DND-41 (cell line): Measurements from ENCODE around the gene BEX3.
"Not testable (repeated sequence)": the region's sequence is repeated elsewhere in the genome, so short reads cannot be mapped to it uniquely, and the experiment has no call there.

Experiments
- ATAC-seq: fragments of 200-7000 bp; cut with Tn5 transposase; 3 replicates; pipeline ENCODE4 v1.9.1; 2021; ENCODE audit warnings: low read depth; ENCODE audit not compliant: insufficient read depth
- DNase-seq: peaks from one replicate; pipeline ENCODE4 v3.0.0-alpha.2; 2020
- H2AFZ ChIP-seq: 2 replicates; pipeline ENCODE4 v1.6.0; 2012; ENCODE audit warnings: low read depth, low read length
- H3K27ac ChIP-seq: 2 replicates; pipeline ENCODE4 v1.5.1; 2012; ENCODE audit warnings: low read length, inconsistent platforms
- H3K27me3 ChIP-seq: fragments of 200-600 bp; sonication (generic); 2 replicates; pipeline ENCODE4 v1.6.0; 2012; ENCODE audit warnings: low read length, mild to moderate bottlenecking, inconsistent platforms; ENCODE audit not compliant: insufficient read depth, poor library complexity
- H3K36me3 ChIP-seq: 2 replicates; pipeline ENCODE4 v1.5.1; 2012; ENCODE audit warnings: low read length, inconsistent platforms; ENCODE audit not compliant: insufficient read depth
- H3K4me1 ChIP-seq: 2 replicates; pipeline ENCODE4 v1.5.1; 2012; ENCODE audit warnings: mild to moderate bottlenecking, low read length; ENCODE audit not compliant: insufficient read depth
- H3K4me2 ChIP-seq: 2 replicates; pipeline ENCODE4 v1.6.0; 2012; ENCODE audit warnings: mild to moderate bottlenecking, moderate library complexity, low read length, inconsistent platforms; ENCODE audit not compliant: insufficient read depth
- H3K4me3 ChIP-seq, 2 experiments: fragments of 200-600 bp in 1 of 2; shearing (Covaris generic) in 1 of 2; 2 replicates each; pipeline ENCODE4 v1.5.1; 2012 to 2016; ENCODE audit warnings: inconsistent platforms in 2 of 2, low read length in 2 of 2, mild to moderate bottlenecking in 2 of 2, low read depth in 1 of 2, moderate library complexity in 1 of 2
- H3K79me2 ChIP-seq: 2 replicates; pipeline ENCODE4 v1.6.0; 2012; ENCODE audit warnings: low read length, inconsistent platforms; ENCODE audit not compliant: insufficient read depth
- H3K9ac ChIP-seq: 2 replicates; pipeline ENCODE4 v1.6.0; 2012; ENCODE audit warnings: low read depth, mild to moderate bottlenecking, inconsistent platforms, low read length, moderate library complexity
- H3K9me3 ChIP-seq: 2 replicates; pipeline ENCODE4 v1.5.1; 2012; ENCODE audit warnings: low read length, moderate library complexity, mild to moderate bottlenecking, inconsistent platforms; ENCODE audit not compliant: insufficient read depth, severe bottlenecking
- H4K20me1 ChIP-seq: 2 replicates; pipeline ENCODE4 v1.6.0; 2012; ENCODE audit warnings: low read length; ENCODE audit not compliant: insufficient read depth
- EZH2 ChIP-seq: IDR thresholded peaks from 3 replicates; pipeline ENCODE4 v1.6.1; 2012; ENCODE audit warnings: borderline replicate concordance, low read depth, mild to moderate bottlenecking, moderate library complexity, low read length, inconsistent platforms; ENCODE audit not compliant: severe bottlenecking
- TF ChIP-seq, protein P1 (sequence below): IDR thresholded peaks from 2 replicates; pipeline ENCODE4 v1.5.1; 2012; ENCODE audit warnings: borderline replicate concordance, low read length, moderate library complexity, mild to moderate bottlenecking; ENCODE audit not compliant: poor library complexity, severe bottlenecking; ENCODE audit errors: extremely low read depth

The BEX3 gene

DNA sequence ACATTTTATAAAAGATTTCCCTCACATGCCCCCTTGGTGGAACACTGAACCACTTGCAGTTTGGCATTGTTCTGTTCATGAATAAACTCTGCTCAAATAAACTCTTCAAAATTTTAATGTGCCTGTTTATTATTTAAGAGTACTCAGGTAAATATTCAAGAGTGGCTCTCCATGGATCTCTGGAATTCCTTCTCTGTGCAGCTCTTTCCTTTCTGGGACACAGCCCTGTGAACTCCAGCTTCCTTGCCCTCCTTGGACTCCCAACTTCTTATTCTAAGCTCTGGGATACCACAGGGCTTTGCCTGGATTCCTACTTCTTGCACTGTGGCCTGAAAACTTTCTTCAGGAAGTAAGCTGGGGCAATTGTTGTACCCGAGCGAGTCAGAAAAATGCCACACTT lies 8.3 kb downstream of the BEX3 start:
- no peaks in the 10 kb centered on the region for H3K27me3 ChIP-seq

DNA sequence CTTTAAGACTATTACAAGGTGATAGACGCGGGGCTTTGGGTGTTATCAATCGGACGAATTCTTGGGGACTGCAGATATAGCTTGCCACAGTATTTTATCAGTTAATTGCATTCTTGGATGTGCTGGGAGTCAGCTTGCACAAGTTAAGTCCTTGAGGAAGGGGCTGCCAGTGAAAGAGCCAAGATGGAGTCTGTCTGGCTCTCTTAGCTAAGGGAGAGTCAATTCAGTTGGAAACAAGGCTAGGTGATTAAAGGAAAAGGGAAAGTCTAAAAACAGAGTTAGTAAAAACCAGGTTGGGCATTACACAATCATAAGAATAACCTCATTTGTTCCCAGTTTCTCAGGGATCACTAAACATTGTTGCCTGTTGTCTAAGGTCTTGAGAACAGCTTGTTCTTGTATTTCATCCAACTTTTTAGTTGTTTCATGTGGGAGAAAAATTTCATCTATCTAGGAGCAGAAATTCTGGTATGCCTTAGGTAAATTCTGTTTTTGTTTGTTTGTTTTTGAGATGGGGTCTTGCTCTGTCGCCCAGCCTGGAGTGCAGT lies 9.0 kb downstream of the BEX3 start:
- DNase-seq, H3K4me3 ChIP-seq, H3K9me3 ChIP-seq, H3K27me3 ChIP-seq, H3K27ac ChIP-seq, H3K4me1 ChIP-seq, H3K79me2 ChIP-seq, ATAC-seq, H3K9ac ChIP-seq, H3K4me2 ChIP-seq, H3K36me3 ChIP-seq, H4K20me1 ChIP-seq, H2AFZ ChIP-seq: not testable (repeated sequence)

More for the DNA sequence above, 8.3 kb downstream of the BEX3 start:
- Histone ChIP-seq H3K4me3 (no peak overlapping the region), H3K27ac (no peak overlapping the region), H2AFZ (no peak overlapping the region), H3K9ac (no peak overlapping the region), H3K4me2 (no peak overlapping the region), H4K20me1 (no peaks in the 10 kb centered on the region), H3K9me3 (no peaks in the 10 kb centered on the region), H3K36me3 (no peaks in the 10 kb centered on the region), H3K4me1 (no peaks in the 10 kb centered on the region), H3K79me2 (no peaks in the 10 kb centered on the region)
- TF ChIP-seq, protein P1, sequence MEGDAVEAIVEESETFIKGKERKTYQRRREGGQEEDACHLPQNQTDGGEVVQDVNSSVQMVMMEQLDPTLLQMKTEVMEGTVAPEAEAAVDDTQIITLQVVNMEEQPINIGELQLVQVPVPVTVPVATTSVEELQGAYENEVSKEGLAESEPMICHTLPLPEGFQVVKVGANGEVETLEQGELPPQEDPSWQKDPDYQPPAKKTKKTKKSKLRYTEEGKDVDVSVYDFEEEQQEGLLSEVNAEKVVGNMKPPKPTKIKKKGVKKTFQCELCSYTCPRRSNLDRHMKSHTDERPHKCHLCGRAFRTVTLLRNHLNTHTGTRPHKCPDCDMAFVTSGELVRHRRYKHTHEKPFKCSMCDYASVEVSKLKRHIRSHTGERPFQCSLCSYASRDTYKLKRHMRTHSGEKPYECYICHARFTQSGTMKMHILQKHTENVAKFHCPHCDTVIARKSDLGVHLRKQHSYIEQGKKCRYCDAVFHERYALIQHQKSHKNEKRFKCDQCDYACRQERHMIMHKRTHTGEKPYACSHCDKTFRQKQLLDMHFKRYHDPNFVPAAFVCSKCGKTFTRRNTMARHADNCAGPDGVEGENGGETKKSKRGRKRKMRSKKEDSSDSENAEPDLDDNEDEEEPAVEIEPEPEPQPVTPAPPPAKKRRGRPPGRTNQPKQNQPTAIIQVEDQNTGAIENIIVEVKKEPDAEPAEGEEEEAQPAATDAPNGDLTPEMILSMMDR: no peak
- TF ChIP-seq EZH2: no peak
- DNase-seq: no peak
- ATAC-seq: no peak

DNA sequence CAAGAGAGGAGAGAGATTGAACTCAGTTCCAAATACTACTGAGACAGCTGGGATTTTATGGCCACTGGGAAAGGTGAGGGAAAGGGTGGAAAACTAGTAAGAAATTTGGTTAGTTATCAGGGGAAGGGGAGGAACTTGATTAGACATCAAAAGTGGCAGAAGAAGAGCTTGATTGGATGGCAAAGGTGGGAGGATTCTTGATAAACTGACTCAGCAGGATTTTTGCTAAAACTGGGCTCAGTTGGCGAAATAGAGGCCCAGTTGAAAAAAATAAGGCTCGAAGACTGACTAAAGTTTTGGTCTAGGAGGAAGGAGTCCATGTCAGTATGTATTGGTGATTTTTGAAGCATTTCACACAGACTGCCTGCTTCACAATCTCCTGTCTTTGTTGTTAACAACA lies 10.0 kb downstream of the BEX3 start:
- no peak overlapping the region for H3K4me2 ChIP-seq
- no peak for ATAC-seq
- H3K36me3 ChIP-seq: no peaks in the 10 kb centered on the region
- H3K79me2 ChIP-seq: no peaks in the 10 kb centered on the region
- no peak overlapping the region for H3K9ac ChIP-seq
- no peak overlapping the region for H3K27ac ChIP-seq
- no peaks in the 10 kb centered on the region for H3K4me1 ChIP-seq
- H4K20me1 ChIP-seq: no peaks in the 10 kb centered on the region
- TF ChIP-seq, protein P1: no peak
- TF ChIP-seq EZH2: no peak
- H2AFZ ChIP-seq: no peak overlapping the region
- no peaks in the 10 kb centered on the region for H3K9me3 ChIP-seq
- no peak overlapping the region for H3K4me3 ChIP-seq
- H3K27me3 ChIP-seq: no peaks in the 10 kb centered on the region
- DNase-seq: no peak

DNA sequence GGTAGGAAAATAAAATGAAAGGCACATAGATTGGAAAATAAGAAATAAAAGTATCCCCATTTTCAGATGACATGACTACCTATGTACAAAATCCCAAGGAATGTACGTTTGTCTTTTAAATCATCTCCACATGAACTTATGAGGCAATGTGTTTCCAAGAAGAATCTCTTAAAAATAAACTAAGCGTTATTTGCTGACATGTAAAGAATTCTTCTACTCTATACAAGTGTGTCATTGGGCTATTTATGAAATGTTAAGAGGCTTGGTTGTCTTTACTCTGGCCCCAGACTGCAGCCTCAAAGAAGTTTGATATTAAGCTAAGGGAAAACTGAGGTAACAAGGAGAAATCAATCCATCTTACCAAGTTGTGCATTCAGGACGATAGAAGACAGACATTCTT lies 17.1 kb downstream of the BEX3 start:
- Histone ChIP-seq H3K4me1 (no peaks in the 10 kb centered on the region), H3K27me3 (no peaks in the 10 kb centered on the region), H3K9me3 (no peaks in the 10 kb centered on the region), H4K20me1 (no peaks in the 10 kb centered on the region), H3K79me2 (no peaks in the 10 kb centered on the region), H3K4me3 (no peak overlapping the region), H2AFZ (no peak overlapping the region), H3K36me3 (no peaks in the 10 kb centered on the region), H3K9ac (no peak overlapping the region), H3K27ac (no peak overlapping the region), H3K4me2 (no peak overlapping the region)
- TF ChIP-seq, protein P1: no peak
- TF ChIP-seq EZH2: no peak
- no peak for DNase-seq
- ATAC-seq: no peak
